ENCODE data around the gene ZFR. TPM values are rescaled to one million over a fixed set of nuclear protein-coding genes. Genes with fewer than 3 reads are reported as not detected.
A peak's percentile ranks its signal among the peaks of the same experiment; 100 is the strongest.
"Not testable (repeated sequence)": the region's sequence is repeated elsewhere in the genome, so short reads cannot be mapped to it uniquely, and the experiment has no call there.

ZFR gene
- total RNA-seq, 2 donors from 2014 or later = 59.1 to 67.9 TPM

- Histone ChIP-seq H3K9me3 (ENCODE audit: control insufficient read depth, low read length) (peaks cover 9% of the 10 kb centered on the region), H3K4me1 (ENCODE audit: control insufficient read depth, insufficient read depth, low read length) (no peaks in the 10 kb centered on the region), H3K36me3 (ENCODE audit: control insufficient read depth, insufficient read depth, low read length) (no peaks in the 10 kb centered on the region), H3K4me3 (ENCODE audit: low read length) (no peak overlapping the region), H3K27me3 (ENCODE audit: control insufficient read depth, insufficient read depth, low read length, poor library complexity, severe bottlenecking) (no peaks in the 10 kb centered on the region), H3K27ac (ENCODE audit: low read depth, low read length) (no peak overlapping the region), H3K9ac (ENCODE audit: extremely low read depth, low read length, poor library complexity, severe bottlenecking) (no peak overlapping the region)
- no peaks in the 10 kb centered on the region for H3K27me3 Mint-ChIP-seq (ENCODE audit: insufficient read depth)
- no peak overlapping the region for H3K4me3 Mint-ChIP-seq
- peak; percentile 45 for TF ChIP-seq CTCF (conservative IDR thresholded peaks at IDR 0.05)
- DNase-seq = peak; percentile 62
- WGBS, 2 experiments (ENCODE audit: insufficient coverage in 1 of 2, insufficient read length in 1 of 2) = 75 to 82% methylated on average over 4 to 8 of the region's 8 CpGs
- peaks cover 9% of the 10 kb centered on the region for H3K9me3 Mint-ChIP-seq
- H3K4me1 Mint-ChIP-seq = peaks cover 5% of the 10 kb centered on the region
- no peak overlapping the region for H3K27ac Mint-ChIP-seq
- H3K36me3 Mint-ChIP-seq (ENCODE audit: low read depth) = peaks cover 3% of the 10 kb centered on the region
These were observed 120.8 kb downstream of the ZFR start for GRCh38 chr5:32323741-32324140.

DNA sequence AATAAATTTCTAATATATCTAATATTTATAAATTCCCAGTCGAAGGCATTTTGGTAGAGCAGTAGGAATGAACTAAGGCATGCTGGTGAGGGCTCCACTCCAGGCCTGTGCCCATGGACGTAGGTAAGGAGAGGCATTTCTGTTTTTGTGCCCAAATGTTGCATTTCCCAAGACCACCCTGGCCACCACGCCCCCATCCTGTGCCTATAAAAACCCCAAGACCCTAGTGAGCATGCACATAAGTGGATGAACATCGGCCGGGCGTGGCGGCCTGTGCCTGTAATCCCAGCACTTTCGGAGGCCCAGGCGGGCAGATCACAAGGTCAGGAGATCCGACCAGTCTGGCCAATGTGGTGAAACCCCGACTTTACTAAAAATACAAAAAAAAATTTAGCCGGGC lies 121.7 kb downstream of the ZFR start:
- H3K27me3 ChIP-seq (ENCODE audit: control insufficient read depth, insufficient read depth, low read length, poor library complexity, severe bottlenecking) = no peaks in the 10 kb centered on the region
- H3K4me3 ChIP-seq (ENCODE audit: low read length) = no peak overlapping the region
- Mint-ChIP-seq H3K27me3 (ENCODE audit: insufficient read depth) (no peaks in the 10 kb centered on the region), H3K27ac (no peak overlapping the region), H3K9me3 (peaks cover 9% of the 10 kb centered on the region), H3K4me1 (peaks cover 5% of the 10 kb centered on the region), H3K36me3 (ENCODE audit: low read depth) (peaks cover 3% of the 10 kb centered on the region), H3K4me3 (no peak overlapping the region)
- no peaks in the 10 kb centered on the region for H3K4me1 ChIP-seq (ENCODE audit: control insufficient read depth, insufficient read depth, low read length)
- H3K9me3 ChIP-seq (ENCODE audit: control insufficient read depth, low read length) = peaks cover 9% of the 10 kb centered on the region
- WGBS, 2 experiments (ENCODE audit: insufficient coverage in 1 of 2, insufficient read length in 1 of 2) = 95 to 96% methylated on average over 8 to 12 of the region's 12 CpGs
- no peak overlapping the region for H3K27ac ChIP-seq (ENCODE audit: low read depth, low read length)
- H3K36me3 ChIP-seq (ENCODE audit: control insufficient read depth, insufficient read depth, low read length) = no peaks in the 10 kb centered on the region
- no peak overlapping the region for H3K9ac ChIP-seq (ENCODE audit: extremely low read depth, low read length, poor library complexity, severe bottlenecking)
- no peak for DNase-seq
- no peak for TF ChIP-seq CTCF (conservative IDR thresholded peaks at IDR 0.05)

- H3K27me3 Mint-ChIP-seq (ENCODE audit: insufficient read depth); H3K4me3 ChIP-seq (ENCODE audit: low read length); H3K36me3 ChIP-seq (ENCODE audit: control insufficient read depth, insufficient read depth, low read length); H3K9ac ChIP-seq (ENCODE audit: extremely low read depth, low read length, poor library complexity, severe bottlenecking); H3K9me3 ChIP-seq (ENCODE audit: control insufficient read depth, low read length); H3K27me3 ChIP-seq (ENCODE audit: control insufficient read depth, insufficient read depth, low read length, poor library complexity, severe bottlenecking); DNase-seq; H3K27ac Mint-ChIP-seq; H3K9me3 Mint-ChIP-seq; H3K27ac ChIP-seq (ENCODE audit: low read depth, low read length); H3K4me1 Mint-ChIP-seq; H3K4me3 Mint-ChIP-seq; H3K4me1 ChIP-seq (ENCODE audit: control insufficient read depth, insufficient read depth, low read length); H3K36me3 Mint-ChIP-seq (ENCODE audit: low read depth): not testable (repeated sequence)
- 89 to 100% methylated on average over 1 to 2 of the region's 2 CpGs for WGBS, 2 experiments (ENCODE audit: insufficient coverage in 1 of 2, insufficient read length in 1 of 2)
These were observed 122.8 kb downstream of the ZFR start for GRCh38 chr5:32321787-32322186.

GRCh38 chr5:32320576-32320975 lies 124.0 kb downstream of the ZFR start:
- no peaks in the 10 kb centered on the region for H3K36me3 ChIP-seq (ENCODE audit: control insufficient read depth, insufficient read depth, low read length)
- Mint-ChIP-seq H3K27ac (no peak overlapping the region), H3K9me3 (peaks cover 9% of the 10 kb centered on the region), H3K4me3 (no peak overlapping the region), H3K4me1 (no peaks in the 10 kb centered on the region), H3K36me3 (ENCODE audit: low read depth) (peaks cover 3% of the 10 kb centered on the region), H3K27me3 (ENCODE audit: insufficient read depth) (peaks cover 3% of the 10 kb centered on the region)
- no peak overlapping the region for H3K4me3 ChIP-seq (ENCODE audit: low read length)
- peaks cover 9% of the 10 kb centered on the region for H3K9me3 ChIP-seq (ENCODE audit: control insufficient read depth, low read length)
- no peak for TF ChIP-seq CTCF (conservative IDR thresholded peaks at IDR 0.05)
- no peak overlapping the region for H3K27ac ChIP-seq (ENCODE audit: low read depth, low read length)
- 88 to 96% methylated on average over 5 to 10 of the region's 10 CpGs for WGBS, 2 experiments (ENCODE audit: insufficient coverage in 1 of 2, insufficient read length in 1 of 2)
- no peaks in the 10 kb centered on the region for H3K4me1 ChIP-seq (ENCODE audit: control insufficient read depth, insufficient read depth, low read length)
- no peak for DNase-seq
- no peaks in the 10 kb centered on the region for H3K27me3 ChIP-seq (ENCODE audit: control insufficient read depth, insufficient read depth, low read length, poor library complexity, severe bottlenecking)
- H3K9ac ChIP-seq (ENCODE audit: extremely low read depth, low read length, poor library complexity, severe bottlenecking) = no peak overlapping the region

Data from endodermal cell (in vitro differentiated cells).